ENCODE measurements around the gene PSMF1. TPM values are rescaled to one million over a fixed set of nuclear protein-coding genes. Genes with fewer than 3 reads are reported as not detected.

The PSMF1 gene
- 203 to 240 TPM (median 221 TPM) in 5 replicates for total RNA-seq (2022; extraction: Qiagen RNA extraction)

GRCh38 chr20:1118336-1119127 is at the start of gene PSMF1:
PSMF1 (plus strand) TSS chr20:1118602; CDS start chr20:1118774, 172 bp downstream.

GRCh38 chr20:1184638-1185315 is 66.4 kb downstream of the PSMF1 start, which contains the start of gene TMEM74B:
TMEM74B (minus strand) TSS chr20:1184981; CDS start chr20:1183801, 1,180 bp downstream.

GRCh38 chr20:1202762-1203504 is 84.5 kb downstream of the PSMF1 start, which contains the start of gene C20orf202:
C20orf202 (plus strand) TSS chr20:1203454; CDS start chr20:1203586, 132 bp downstream.

Other genes starting within 250 kb of the PSMF1 start
- gene ANGPT4, start 202.3 kb upstream of the PSMF1 start, total RNA-seq (2022; extraction: Qiagen RNA extraction), result 0.02 to 0.04 TPM (median 0.03 TPM) in 4 of 5 replicates, not detected in the other
- 0.03 TPM in 2 of 5 replicates, not detected in the others for gene RSPO4, start 116.3 kb upstream of the PSMF1 start, total RNA-seq (2022; extraction: Qiagen RNA extraction)
- gene TMEM74B, start 66.4 kb downstream of the PSMF1 start, total RNA-seq (2022; extraction: Qiagen RNA extraction), result 2.3 to 4.2 TPM (median 3.9 TPM) in 5 replicates
- 0.08 TPM in 1 of 5 replicates, not detected in the others for gene C20orf202, start 84.9 kb downstream of the PSMF1 start, total RNA-seq (2022; extraction: Qiagen RNA extraction)
- gene RAD21L1, start 107.4 kb downstream of the PSMF1 start, total RNA-seq (2022; extraction: Qiagen RNA extraction), result not detected in 5 replicates
- 3.3 to 4.7 TPM (median 4.2 TPM) in 5 replicates for gene SNPH, start 147.7 kb downstream of the PSMF1 start, total RNA-seq (2022; extraction: Qiagen RNA extraction)
- gene SDCBP2, start 210.5 kb downstream of the PSMF1 start, total RNA-seq (2022; extraction: Qiagen RNA extraction), result 1.4 to 2.4 TPM (median 1.8 TPM) in 5 replicates